Fibroblast of the aortic adventitia (primary cell): ENCODE results near the gene PRC1. TPM values are rescaled to one million over a fixed set of nuclear protein-coding genes. Genes with fewer than 3 reads are reported as not detected.

ENCODE experiments used
- DNase-seq: peaks from one replicate; pipeline ENCODE4 v3.0.0-alpha.2; 2010; ENCODE audit warnings: low read depth
- H3K4me3 ChIP-seq: 2 replicates; pipeline ENCODE4 v1.5.1; 2011; ENCODE audit warnings: low read depth, mild to moderate bottlenecking, control low read depth, low read length, moderate library complexity
- total RNA-seq: library from RNA; depleted of rRNA; stranded (reverse); fragments of >200 nt; gene quantifications from 2 replicates; pipeline ENCODE4 v1.2.3, GENCODE V29; 2012; ENCODE audit warnings: low replicate concordance
- TF ChIP-seq, protein P1 (sequence below): IDR thresholded peaks from 2 replicates; pipeline ENCODE4 v1.5.1; 2011; ENCODE audit warnings: mild to moderate bottlenecking, low read length, control low read depth, inconsistent platforms; ENCODE audit not compliant: insufficient read depth

Gene PRC1
- total RNA-seq, 1 donor: 109 TPM

DNA sequence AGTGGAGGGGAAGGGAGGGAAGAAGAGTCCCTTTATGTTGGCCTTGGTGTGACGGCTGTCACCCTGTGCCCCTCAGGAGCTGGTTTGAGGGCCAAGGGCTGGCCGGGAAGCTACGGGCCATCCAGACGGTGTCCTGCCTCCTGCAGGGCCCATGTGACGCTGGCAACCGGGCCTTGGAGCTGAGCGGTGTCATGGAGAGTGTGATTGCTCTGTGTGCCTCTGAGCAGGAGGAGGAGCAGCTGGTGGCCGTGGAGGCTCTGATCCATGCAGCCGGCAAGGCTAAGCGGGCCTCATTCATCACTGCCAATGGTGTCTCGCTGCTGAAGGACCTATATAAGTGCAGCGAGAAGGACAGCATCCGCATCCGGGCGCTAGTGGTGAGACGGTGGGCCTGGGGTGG lies 47.8 kb downstream of the PRC1 start:
- no peak for DNase-seq
- TF ChIP-seq, protein P1, sequence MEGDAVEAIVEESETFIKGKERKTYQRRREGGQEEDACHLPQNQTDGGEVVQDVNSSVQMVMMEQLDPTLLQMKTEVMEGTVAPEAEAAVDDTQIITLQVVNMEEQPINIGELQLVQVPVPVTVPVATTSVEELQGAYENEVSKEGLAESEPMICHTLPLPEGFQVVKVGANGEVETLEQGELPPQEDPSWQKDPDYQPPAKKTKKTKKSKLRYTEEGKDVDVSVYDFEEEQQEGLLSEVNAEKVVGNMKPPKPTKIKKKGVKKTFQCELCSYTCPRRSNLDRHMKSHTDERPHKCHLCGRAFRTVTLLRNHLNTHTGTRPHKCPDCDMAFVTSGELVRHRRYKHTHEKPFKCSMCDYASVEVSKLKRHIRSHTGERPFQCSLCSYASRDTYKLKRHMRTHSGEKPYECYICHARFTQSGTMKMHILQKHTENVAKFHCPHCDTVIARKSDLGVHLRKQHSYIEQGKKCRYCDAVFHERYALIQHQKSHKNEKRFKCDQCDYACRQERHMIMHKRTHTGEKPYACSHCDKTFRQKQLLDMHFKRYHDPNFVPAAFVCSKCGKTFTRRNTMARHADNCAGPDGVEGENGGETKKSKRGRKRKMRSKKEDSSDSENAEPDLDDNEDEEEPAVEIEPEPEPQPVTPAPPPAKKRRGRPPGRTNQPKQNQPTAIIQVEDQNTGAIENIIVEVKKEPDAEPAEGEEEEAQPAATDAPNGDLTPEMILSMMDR: no peak
- H3K4me3 ChIP-seq: no peak overlapping the region

DNA sequence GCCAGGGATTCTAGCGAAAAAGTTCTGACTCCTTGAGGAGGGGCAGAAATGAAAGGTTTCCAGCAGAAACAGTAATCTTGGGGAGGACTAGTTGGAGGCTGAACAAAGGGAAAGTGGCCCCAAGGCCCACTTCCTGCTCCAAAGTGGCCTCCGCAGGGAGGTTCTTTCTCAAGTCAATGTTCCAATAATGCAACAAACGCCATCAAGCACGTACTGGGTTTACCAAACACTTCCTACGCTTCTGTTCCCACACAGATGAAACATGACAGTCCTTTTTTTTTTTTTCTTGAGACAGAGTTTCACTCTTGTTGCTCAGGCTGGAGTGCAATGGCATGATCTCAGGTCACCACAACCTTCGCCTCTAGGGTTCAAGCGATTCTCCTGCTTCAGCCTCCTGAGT lies 49.2 kb downstream of the PRC1 start:
- DNase-seq: no peak
- TF ChIP-seq, protein P1: no peak

DNA sequence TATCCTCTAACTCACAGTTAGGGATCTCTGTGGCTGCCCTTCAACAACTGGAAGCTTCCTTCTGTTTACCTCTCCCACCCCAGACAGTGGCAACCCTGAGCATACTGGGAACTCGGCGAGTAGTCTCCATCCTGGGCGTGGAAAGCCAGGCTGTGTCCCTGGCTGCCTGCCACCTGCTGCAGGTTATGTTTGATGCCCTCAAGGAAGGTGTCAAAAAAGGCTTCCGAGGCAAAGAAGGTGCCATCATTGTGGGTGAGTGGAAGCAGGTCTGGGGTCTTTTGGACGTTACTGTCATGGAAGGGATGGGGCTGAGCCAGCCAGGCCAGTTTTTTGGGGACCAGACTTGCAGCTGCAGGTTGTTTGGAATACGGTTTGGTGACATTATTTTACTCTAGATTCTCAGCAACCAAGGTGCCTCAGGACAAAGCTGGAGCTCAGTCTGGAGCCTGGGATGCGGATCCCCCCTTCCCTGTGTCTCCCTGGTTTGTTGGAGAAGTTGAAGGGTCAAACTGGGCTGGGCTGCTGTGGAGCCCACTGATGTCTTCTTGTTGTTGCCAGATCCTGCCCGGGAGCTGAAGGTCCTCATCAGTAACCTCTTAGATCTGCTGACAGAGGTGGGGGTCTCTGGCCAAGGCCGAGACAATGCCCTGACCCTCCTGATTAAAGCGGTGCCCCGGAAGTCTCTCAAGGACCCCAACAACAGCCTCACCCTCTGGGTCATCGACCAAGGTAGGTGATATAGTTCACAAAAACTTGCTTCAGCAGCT lies 51.8 kb downstream of the PRC1 start:
- H3K4me3 ChIP-seq: no peak overlapping the region
- TF ChIP-seq, protein P1: no peak
- DNase-seq: no peak

More for the DNA sequence above, 49.2 kb downstream of the PRC1 start:
- H3K4me3 ChIP-seq: no peak overlapping the region

DNA sequence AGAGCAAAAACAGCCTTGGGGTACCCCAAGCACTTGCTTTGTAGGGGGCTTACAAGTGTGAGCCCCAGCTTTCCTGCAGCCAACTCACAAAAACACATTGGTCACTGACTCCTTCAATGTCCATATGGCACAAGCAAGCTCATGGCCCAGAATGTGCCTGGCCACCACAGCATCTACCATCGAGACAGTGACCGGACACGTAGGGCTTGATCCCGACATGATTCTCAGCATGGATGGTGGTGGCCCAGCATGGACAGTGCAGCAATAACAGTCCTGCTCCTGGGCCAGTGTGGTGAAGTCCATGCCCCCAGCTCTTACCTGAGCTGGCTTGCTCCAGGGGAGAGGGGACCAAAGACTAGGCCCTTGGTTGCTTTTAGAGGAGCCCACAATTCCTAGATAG lies 53.3 kb downstream of the PRC1 start:
- TF ChIP-seq, protein P1: no peak
- H3K4me3 ChIP-seq: no peak overlapping the region
- no peak for DNase-seq

DNA sequence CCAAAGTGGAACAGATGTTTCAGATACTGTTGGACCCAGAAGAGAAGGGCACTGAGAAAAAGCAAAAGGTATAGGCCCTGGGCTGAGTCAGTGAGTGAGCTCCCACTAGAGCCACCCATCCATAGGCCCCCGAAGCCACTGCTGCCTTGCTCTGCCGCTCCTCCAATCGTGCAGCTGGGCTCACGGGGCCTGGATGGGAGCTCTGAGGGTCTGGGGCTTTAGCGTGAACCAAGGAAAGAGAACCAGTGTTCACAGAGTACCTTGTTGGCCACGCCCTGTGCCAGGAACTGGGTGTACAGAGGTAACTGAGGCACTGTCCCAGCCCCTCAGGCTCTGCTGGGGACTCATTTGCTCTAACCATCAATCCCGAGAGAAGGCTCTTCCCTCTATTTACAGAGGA lies 54.6 kb downstream of the PRC1 start:
- TF ChIP-seq, protein P1: no peak
- no peak overlapping the region for H3K4me3 ChIP-seq
- no peak for DNase-seq

DNA sequence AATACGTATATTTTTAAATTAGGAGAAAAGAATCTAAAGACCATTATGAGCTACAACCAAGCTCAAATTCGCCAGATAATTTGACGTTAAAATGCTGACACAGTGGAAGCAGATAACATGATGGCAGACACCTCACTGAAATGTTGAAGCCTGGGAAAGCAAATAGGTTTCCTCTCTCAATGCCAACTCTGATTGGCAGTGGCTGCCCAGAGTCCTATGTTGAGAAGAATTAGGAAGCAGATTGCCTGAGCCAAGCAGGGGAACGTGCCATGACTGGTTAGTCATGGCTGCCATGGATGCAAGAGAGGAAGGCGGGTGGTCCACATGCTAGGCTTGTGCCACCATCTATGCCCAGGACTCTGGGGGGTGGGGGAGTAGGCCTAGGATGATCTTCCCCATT lies 56.1 kb downstream of the PRC1 start:
- TF ChIP-seq, protein P1: no peak
- no peak overlapping the region for H3K4me3 ChIP-seq
- no peak for DNase-seq

DNA sequence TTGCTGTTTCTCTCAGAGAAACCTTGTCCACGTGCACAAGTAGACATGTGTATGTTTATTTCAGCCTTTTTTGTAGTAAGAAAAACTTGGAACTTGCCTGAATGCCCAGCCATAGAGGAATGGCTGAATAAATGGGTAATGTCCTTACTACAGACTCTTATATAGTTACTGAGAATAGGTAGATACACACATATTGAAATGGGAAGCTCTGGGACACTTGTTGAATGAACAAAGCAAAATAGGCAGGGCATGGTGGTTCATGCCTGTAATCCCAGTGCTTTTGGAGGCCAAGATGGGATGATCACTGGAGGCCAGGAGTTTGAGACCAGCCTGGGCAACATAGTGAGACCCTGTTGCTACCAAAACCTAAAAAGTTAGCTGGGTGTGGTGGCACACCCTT lies 57.5 kb downstream of the PRC1 start:
- no peak for DNase-seq
- no peak overlapping the region for H3K4me3 ChIP-seq
- TF ChIP-seq, protein P1: no peak
